HG02870 (cell line): ENCODE measurements around the gene SPAG4.

Source experiments
- ATAC-seq: cut with Tn5 transposase; IDR thresholded peaks from one replicate; pipeline ENCODE4 v1.9.1; 2021; ENCODE audit warnings: mild to moderate bottlenecking, moderate library complexity; ENCODE audit not compliant: unreplicated experiment

Gene SPAG4

GRCh38 chr20:35652641-35653429 is 37.2 kb downstream of the SPAG4 start:
- no peak for ATAC-seq

GRCh38 chr20:35653430-35653734 is 37.8 kb downstream of the SPAG4 start:
- ATAC-seq: no peak

GRCh38 chr20:35653893-35654292 is 38.3 kb downstream of the SPAG4 start:
- ATAC-seq: no peak

- no peak for ATAC-seq
These were observed 38.8 kb downstream of the SPAG4 start for GRCh38 chr20:35654415-35654814.

- ATAC-seq: no peak
These were observed 41.6 kb downstream of the SPAG4 start for GRCh38 chr20:35657271-35657670.

- no peak for ATAC-seq
These were observed 44.7 kb downstream of the SPAG4 start for GRCh38 chr20:35660122-35660937.

- no peak for ATAC-seq
These were observed 45.4 kb downstream of the SPAG4 start for GRCh38 chr20:35661053-35661452.

- no peak for ATAC-seq
These were observed 46.3 kb downstream of the SPAG4 start for GRCh38 chr20:35661908-35662307.

GRCh38 chr20:35662551-35662950 is 46.9 kb downstream of the SPAG4 start:
- ATAC-seq: no peak

- peak; percentile 24 for ATAC-seq
These were observed 48.2 kb downstream of the SPAG4 start for GRCh38 chr20:35663516-35664465.

GRCh38 chr20:35664466-35665206 is 49.0 kb downstream of the SPAG4 start, which contains the start of the genes CPNE1 and RBM12:
TSS of gene CPNE1 (minus strand) at chr20:35664900. CDS start at chr20:35632923, 31,977 bp downstream.
TSS of gene RBM12 (minus strand) at chr20:35664900. CDS start at chr20:35655322, 9,578 bp downstream.
- ATAC-seq: peak; percentile 65

GRCh38 chr20:35665949-35666288 is 50.3 kb downstream of the SPAG4 start:
- no peak for ATAC-seq

- no peak for ATAC-seq
These were observed 53.6 kb downstream of the SPAG4 start for GRCh38 chr20:35669221-35669620.

GRCh38 chr20:35669681-35670080 is 54.1 kb downstream of the SPAG4 start:
- no peak for ATAC-seq
